K562 (cell line): ENCODE data around the gene ARHGEF10L.

ENCODE experiments used
- CREM ChIP-seq: IDR thresholded peaks from 2 replicates; pipeline ENCODE4 v1.6.1; 2014; ENCODE audit warnings: antibody characterized with exemption, low read depth
- HNRNPUL1 ChIP-seq: fragments of 200-400 bp; formaldehyde crosslinking; IDR thresholded peaks from 2 replicates; pipeline ENCODE4 v1.6.1; 2017; ENCODE audit warnings: low read length
- MTF1 ChIP-seq: fragments of 250-450 bp; sonication (Bioruptor Pico); IDR thresholded peaks from 2 replicates; pipeline ENCODE4 v1.9.0; 2021; ENCODE audit warnings: moderate library complexity, mild to moderate bottlenecking, inconsistent platforms, borderline replicate concordance
- POLR2A ChIP-seq: fragments of 450-650 bp; conservative IDR thresholded peaks from 2 replicates; pipeline ENCODE4 v1.6.1; 2016
- SETDB1 ChIP-seq: IDR thresholded peaks from one replicate; pipeline ENCODE4 v1.6.1; 2012; ENCODE audit warnings: low read length, control low read depth, inconsistent platforms
- SMARCA4 ChIP-seq: fragments of 450-650 bp; IDR thresholded peaks from 2 replicates; pipeline ENCODE4 v1.6.1; 2016
- ZNF24 ChIP-seq: fragments of 450-650 bp; IDR thresholded peaks from 2 replicates; pipeline ENCODE4 v1.6.1; 2016
- ZNF507 ChIP-seq: conservative IDR thresholded peaks from 2 replicates; pipeline ENCODE4 v1.6.1; 2017; ENCODE audit warnings: missing genetic modification characterization, missing compliant biosample characterization
- TF ChIP-seq, protein P1 (sequence below): fragments of 450-650 bp; formaldehyde crosslinking; IDR thresholded peaks from 2 replicates; pipeline ENCODE4 v1.4.0; 2020; ENCODE audit warnings: mild to moderate bottlenecking, moderate library complexity
- TF ChIP-seq, protein P2 (sequence below): fragments of 250-450 bp; sonication (Bioruptor Pico); IDR thresholded peaks from 2 replicates; pipeline ENCODE4 v1.5.0; 2021
- TF ChIP-seq, protein P3 (sequence below), 3 experiments: IDR thresholded peaks in 2 of 3; conservative IDR thresholded peaks in 1 of 3; 2 replicates each; pipeline ENCODE4 v1.5.1; 2011 to 2012; ENCODE audit warnings: low read length in 3 of 3, mild to moderate bottlenecking in 3 of 3, control low read depth in 2 of 3, improper control_type of control experiment in 1 of 3, inconsistent platforms in 1 of 3, low read depth in 1 of 3, mixed read lengths in 1 of 3, moderate library complexity in 1 of 3; ENCODE audit not compliant: insufficient read depth in 2 of 3
- TF ChIP-seq, protein P4 (sequence below): fragments of 250-450 bp; sonication (Bioruptor Pico); IDR thresholded peaks from 2 replicates; pipeline ENCODE4 v1.5.1; 2021; ENCODE audit warnings: mild to moderate bottlenecking

DNA sequence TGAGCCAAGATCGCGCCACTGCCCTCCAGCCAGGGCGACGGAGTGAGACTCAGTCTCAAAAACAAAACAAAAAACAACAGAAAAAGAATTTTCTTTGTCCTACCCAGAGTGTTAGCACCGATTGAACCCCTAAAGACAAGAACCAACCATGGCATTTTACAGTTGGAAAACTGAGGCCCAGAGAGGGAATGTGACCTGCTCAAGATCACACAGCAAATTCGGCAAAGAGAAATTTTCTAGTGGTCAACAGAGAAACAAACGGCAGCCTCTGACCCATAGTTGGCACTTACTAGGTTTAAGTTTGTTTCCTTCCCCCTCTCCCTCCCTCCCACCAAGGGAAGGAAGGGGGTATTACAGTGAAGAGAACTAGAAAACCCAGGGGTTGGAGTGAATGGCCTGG lies 195.1 kb downstream of the ARHGEF10L start:
- TF ChIP-seq SETDB1 (no peak), HNRNPUL1 (no peak), SMARCA4 (no peak), ZNF507 (no peak), MTF1 (CRISPR knock-in tag) (no peak), CREM (no peak), ZNF24 (no peak), POLR2A (no peak)
- TF ChIP-seq, protein P1, sequence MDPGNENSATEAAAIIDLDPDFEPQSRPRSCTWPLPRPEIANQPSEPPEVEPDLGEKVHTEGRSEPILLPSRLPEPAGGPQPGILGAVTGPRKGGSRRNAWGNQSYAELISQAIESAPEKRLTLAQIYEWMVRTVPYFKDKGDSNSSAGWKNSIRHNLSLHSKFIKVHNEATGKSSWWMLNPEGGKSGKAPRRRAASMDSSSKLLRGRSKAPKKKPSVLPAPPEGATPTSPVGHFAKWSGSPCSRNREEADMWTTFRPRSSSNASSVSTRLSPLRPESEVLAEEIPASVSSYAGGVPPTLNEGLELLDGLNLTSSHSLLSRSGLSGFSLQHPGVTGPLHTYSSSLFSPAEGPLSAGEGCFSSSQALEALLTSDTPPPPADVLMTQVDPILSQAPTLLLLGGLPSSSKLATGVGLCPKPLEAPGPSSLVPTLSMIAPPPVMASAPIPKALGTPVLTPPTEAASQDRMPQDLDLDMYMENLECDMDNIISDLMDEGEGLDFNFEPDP (CRISPR knock-in tag) = no peak
- TF ChIP-seq, protein P2, sequence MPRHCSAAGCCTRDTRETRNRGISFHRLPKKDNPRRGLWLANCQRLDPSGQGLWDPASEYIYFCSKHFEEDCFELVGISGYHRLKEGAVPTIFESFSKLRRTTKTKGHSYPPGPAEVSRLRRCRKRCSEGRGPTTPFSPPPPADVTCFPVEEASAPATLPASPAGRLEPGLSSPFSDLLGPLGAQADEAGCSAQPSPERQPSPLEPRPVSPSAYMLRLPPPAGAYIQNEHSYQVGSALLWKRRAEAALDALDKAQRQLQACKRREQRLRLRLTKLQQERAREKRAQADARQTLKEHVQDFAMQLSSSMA (CRISPR knock-in tag) = no peak
- TF ChIP-seq, protein P3, sequence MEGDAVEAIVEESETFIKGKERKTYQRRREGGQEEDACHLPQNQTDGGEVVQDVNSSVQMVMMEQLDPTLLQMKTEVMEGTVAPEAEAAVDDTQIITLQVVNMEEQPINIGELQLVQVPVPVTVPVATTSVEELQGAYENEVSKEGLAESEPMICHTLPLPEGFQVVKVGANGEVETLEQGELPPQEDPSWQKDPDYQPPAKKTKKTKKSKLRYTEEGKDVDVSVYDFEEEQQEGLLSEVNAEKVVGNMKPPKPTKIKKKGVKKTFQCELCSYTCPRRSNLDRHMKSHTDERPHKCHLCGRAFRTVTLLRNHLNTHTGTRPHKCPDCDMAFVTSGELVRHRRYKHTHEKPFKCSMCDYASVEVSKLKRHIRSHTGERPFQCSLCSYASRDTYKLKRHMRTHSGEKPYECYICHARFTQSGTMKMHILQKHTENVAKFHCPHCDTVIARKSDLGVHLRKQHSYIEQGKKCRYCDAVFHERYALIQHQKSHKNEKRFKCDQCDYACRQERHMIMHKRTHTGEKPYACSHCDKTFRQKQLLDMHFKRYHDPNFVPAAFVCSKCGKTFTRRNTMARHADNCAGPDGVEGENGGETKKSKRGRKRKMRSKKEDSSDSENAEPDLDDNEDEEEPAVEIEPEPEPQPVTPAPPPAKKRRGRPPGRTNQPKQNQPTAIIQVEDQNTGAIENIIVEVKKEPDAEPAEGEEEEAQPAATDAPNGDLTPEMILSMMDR (IDR thresholded peaks at IDR 0.05 in 2 of 3, conservative IDR thresholded peaks at IDR 0.05 in 1 of 3; ENCODE audit: insufficient read depth in 2 of 3, low read depth in 1 of 3, low read length in 3 of 3) = no peak
- TF ChIP-seq, protein P4, sequence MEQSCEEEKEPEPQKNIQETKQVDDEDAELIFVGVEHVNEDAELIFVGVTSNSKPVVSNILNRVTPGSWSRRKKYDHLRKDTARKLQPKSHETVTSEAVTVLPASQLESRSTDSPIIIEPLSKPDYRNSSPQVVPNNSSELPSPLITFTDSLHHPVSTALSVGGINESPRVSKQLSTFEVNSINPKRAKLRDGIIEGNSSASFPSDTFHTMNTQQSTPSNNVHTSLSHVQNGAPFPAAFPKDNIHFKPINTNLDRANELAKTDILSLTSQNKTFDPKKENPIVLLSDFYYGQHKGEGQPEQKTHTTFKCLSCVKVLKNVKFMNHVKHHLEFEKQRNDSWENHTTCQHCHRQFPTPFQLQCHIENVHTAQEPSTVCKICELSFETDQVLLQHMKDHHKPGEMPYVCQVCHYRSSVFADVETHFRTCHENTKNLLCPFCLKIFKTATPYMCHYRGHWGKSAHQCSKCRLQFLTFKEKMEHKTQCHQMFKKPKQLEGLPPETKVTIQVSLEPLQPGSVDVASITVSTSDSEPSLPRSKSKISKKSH = no peak
